GM10248 (cell line): ENCODE measurements around the gene CDC34.
"Not testable (repeated sequence)": the region's sequence is repeated elsewhere in the genome, so short reads cannot be mapped to it uniquely, and the experiment has no call there.

ENCODE experiments used
- CTCF ChIA-PET: fragments of 300-600 bp; sonication (Branson Sonifier 250); formaldehyde crosslinking; extraction: SDS; loops from one replicate; lab custom pipeline; 2021; ENCODE audit warnings: antibody characterized with exemption; lab: Yijun Ruan, JAX
- POLR2A ChIA-PET: fragments of 350-650 bp; sonication (Branson Sonifier 250); formaldehyde crosslinking; extraction: SDS; loops from one replicate; lab custom pipeline; 2020; ENCODE audit warnings: antibody characterized with exemption; lab: Yijun Ruan, JAX
- DNase-seq: peaks from one replicate; pipeline ENCODE4 v3.0.0; 2012; ENCODE audit errors: extremely low spot score
- CTCF ChIP-seq: IDR thresholded peaks from 2 replicates; pipeline ENCODE4 v1.5.1; 2012; ENCODE audit warnings: mild to moderate bottlenecking, low read depth; ENCODE audit errors: extremely low read depth, missing control alignments, control extremely low read depth

Gene CDC34

DNA sequence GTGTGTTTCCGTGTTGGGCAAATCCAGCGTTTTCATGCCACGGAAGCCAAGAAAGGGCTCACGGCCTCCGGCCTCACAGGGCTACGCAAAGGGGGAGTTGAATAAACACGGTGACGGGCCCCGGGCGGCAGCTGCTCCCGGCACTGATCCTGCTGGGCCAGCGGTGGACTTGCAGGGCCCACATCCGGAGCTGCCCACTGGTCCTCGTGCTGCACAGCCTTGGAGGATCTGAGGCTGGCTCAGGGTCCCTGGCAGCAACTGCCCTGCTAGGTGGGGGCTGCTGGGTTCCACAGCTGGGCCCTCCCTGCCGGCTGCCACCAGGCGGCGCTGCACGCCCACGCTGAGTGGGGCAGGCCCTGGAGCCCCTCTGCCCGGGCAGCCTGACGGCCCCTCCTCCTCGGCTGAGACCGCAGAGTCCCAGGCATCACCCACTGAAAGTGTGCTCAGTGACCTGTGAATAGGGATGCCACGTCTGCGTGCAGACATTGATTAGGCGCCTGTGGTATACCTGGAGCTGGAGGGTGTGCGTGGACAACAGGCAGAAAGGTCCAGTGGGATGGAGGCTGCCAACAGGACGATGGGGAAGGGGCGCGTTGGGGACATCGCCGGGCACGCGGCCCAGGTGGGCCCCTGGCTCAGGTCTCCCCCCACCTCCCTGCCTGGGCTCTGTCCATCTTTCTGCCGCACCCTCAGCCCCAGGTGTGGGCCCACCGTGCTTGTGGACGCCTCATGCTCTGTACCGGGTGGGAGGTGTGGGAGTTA, 52.9 kb downstream of the CDC34 start:
- DNase-seq = peak; percentile 81

GRCh38 chr19:585146-585545, 53.6 kb downstream of the CDC34 start:
- DNase-seq, POLR2A ChIA-PET: not testable (repeated sequence)
- CTCF ChIA-PET = interaction anchor here (1.2 to 3.2 kb wide), 9 partner anchors 7 to 168 kb away, joined by 3 to 12 read pairs (median 4); no protein-coding TSS in a partner anchor

More for the DNA sequence above, 52.9 kb downstream of the CDC34 start:
- TF ChIP-seq CTCF = peak; percentile 89
- ChIA-PET POLR2A (no interaction called here), CTCF (interaction anchor here (0.9 to 3.2 kb wide), 12 partner anchors 8 to 168 kb away, joined by 3 to 12 read pairs (median 4); no protein-coding TSS in a partner anchor)

- POLR2A ChIA-PET = no interaction called here
- CTCF ChIA-PET = interaction anchor here (1.4 to 3.2 kb wide), 7 partner anchors 10 to 167 kb away, joined by 3 to 12 read pairs (median 8); no protein-coding TSS in a partner anchor
- TF ChIP-seq CTCF = no peak
- DNase-seq = no peak
These were observed 54.1 kb downstream of the CDC34 start for GRCh38 chr19:585551-586110.

DNA sequence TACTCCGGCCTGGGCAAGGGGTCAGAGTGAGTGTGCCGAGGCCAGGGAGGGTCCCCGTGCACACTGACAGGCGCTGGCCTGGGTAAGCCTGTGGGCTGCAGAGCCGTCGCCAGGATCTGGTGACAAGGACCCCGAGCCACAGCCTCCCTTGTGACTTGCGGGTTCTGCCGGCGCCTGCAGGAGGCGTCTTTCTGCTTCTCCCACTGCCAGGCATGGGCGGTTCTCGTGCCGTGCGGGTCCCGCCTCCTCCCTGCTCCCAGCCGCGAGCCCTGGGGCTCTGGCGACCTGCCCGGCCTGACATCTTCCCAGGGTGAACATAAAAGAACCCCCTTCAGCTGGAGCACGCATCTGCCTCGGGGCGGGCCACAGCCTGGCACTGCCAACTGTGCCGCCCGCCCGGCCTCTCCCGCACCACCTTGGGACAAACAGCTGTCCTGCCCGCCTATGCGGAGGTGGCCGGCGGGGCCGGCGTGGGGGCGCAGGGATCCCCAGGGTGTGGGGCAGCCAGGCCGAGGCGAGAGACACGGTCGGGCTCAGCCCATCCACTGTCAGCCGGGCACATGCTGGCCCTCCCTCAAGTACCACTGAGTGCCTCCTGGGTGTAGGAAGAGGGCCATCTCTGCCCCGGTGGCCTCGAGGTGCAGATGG, 56.7 kb downstream of the CDC34 start:
- DNase-seq = peak; percentile 66
- peak; percentile 59 for TF ChIP-seq CTCF
- ChIA-PET POLR2A (no interaction called here), CTCF (interaction anchor here (1.1 kb wide), 1 partner anchor 146 kb away, joined by 3 read pairs; no protein-coding TSS in a partner anchor)

- CTCF ChIA-PET = interaction anchor here (1.1 kb wide), 1 partner anchor 145 kb away, joined by 3 read pairs; no protein-coding TSS in a partner anchor
- peak; percentile 4 for TF ChIP-seq CTCF
- no peak for DNase-seq
- POLR2A ChIA-PET = no interaction called here
These were observed 57.5 kb downstream of the CDC34 start for GRCh38 chr19:588741-589692.

DNA sequence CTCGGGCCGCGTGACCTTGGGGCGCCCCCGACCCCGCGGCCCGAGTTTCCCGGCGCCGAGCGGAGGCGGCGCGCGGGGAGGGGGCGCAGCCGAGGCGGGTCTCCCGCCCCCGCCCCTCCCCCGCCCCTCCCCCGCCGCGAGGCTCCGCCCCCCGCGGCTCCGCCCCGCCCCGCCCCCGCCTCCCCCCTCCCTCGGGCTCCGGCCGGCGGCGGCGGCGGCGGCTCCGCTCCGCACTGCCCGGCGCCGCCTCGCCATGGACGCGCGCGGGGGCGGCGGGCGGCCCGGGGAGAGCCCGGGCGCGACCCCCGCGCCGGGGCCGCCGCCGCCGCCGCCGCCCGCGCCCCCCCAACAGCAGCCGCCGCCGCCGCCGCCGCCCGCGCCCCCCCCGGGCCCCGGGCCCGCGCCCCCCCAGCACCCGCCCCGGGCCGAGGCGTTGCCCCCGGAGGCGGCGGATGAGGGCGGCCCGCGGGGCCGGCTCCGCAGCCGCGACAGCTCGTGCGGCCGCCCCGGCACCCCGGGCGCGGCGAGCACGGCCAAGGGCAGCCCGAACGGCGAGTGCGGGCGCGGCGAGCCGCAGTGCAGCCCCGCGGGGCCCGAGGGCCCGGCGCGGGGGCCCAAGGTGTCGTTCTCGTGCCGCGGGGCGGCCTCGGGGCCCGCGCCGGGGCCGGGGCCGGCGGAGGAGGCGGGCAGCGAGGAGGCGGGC, 58.3 kb downstream of the CDC34 start, which contains the start of gene HCN2:
TSS of gene HCN2 (plus strand) at position 189 of the 703 bp plus-strand sequence. CDS start at position 254, 65 bp downstream.
- POLR2A ChIA-PET = no interaction called here
- TF ChIP-seq CTCF = no peak
- DNase-seq = no peak
- CTCF ChIA-PET = no interaction called here
